Muscle of leg (tissue), 11 donors: ENCODE data around the gene PRG2. TPM values are rescaled to one million over a fixed set of nuclear protein-coding genes. Genes with fewer than 3 reads are reported as not detected.
"Not testable (repeated sequence)": the region's sequence is repeated elsewhere in the genome, so short reads cannot be mapped to it uniquely, and the experiment has no call there.

ENCODE experiments used
- DNase-seq: peaks from one replicate; pipeline ENCODE4 v3.0.0; 2013
- H3K27ac ChIP-seq: one replicate; pipeline ENCODE4 v1.5.1; 2013; ENCODE audit warnings: mild to moderate bottlenecking, low read length, control low read depth
- H3K27me3 ChIP-seq: one replicate; pipeline ENCODE4 v1.6.1; 2013; ENCODE audit warnings: low read length; ENCODE audit not compliant: control insufficient read depth, insufficient read depth
- H3K36me3 ChIP-seq: one replicate; pipeline ENCODE4 v1.6.1; 2013; ENCODE audit warnings: low read length; ENCODE audit not compliant: control insufficient read depth, insufficient read depth
- H3K4me1 ChIP-seq: one replicate; pipeline ENCODE4 v1.6.1; 2013; ENCODE audit warnings: low read length; ENCODE audit not compliant: control insufficient read depth, insufficient read depth
- H3K4me3 ChIP-seq: one replicate; pipeline ENCODE4 v1.5.1; 2013; ENCODE audit warnings: low read length, control low read depth
- H3K9me3 ChIP-seq: replicated peaks from 2 replicates; pipeline ENCODE4 v1.6.1; 2013; ENCODE audit warnings: low read depth, low read length; ENCODE audit not compliant: control insufficient read depth
- WGBS: methylation state at CpG from one replicate; pipeline ENCODE4 v1.1.5; 2013; ENCODE audit warnings: missing lambda C conversion rate; ENCODE audit not compliant: insufficient coverage; 5-methylcytosine and 5-hydroxymethylcytosine counted together
- polyA plus RNA-seq, 8 donors: library from polyadenylated mRNA; unstranded; fragments of 120-200 nt; gene quantifications; one replicate each; pipeline versions ENCODE4 v1.2.1 to v1.2.3, GENCODE V29; 2013; ENCODE audit warnings: inconsistent platforms in 1 of 8, low replicate concordance in 1 of 8; ENCODE audit not compliant: insufficient read length in 8 of 8, insufficient read depth in 1 of 8
- total RNA-seq: library from RNA; stranded (reverse); fragments of 120-200 nt; gene quantifications from one replicate; pipeline ENCODE4 v1.2.4, GENCODE V29; 2013

PRG2 gene
- total and polyA plus RNA-seq, 9 donors, result 0.35 to 3.8 (median 1.0) TPM

- H3K4me1 ChIP-seq, result peaks cover 12% of the 10 kb centered on the region
- H3K9me3 ChIP-seq, result no peaks in the 10 kb centered on the region
- H3K36me3 ChIP-seq, result peaks cover 47% of the 10 kb centered on the region
- WGBS, result 100% methylated on average over 3 of the region's 8 CpGs
- DNase-seq, result no peak
- H3K4me3 ChIP-seq, result no peak overlapping the region
- H3K27me3 ChIP-seq, result no peaks in the 10 kb centered on the region
- H3K27ac ChIP-seq, result no peak overlapping the region
Observed at GRCh38 chr11:57407941-57408475, 17.6 kb upstream of the PRG2 start.

- H3K36me3 ChIP-seq, result peaks cover 47% of the 10 kb centered on the region
- no peaks in the 10 kb centered on the region for H3K27me3 ChIP-seq
- H3K4me1 ChIP-seq, result peaks cover 12% of the 10 kb centered on the region
- H3K27ac ChIP-seq, result peak overlapping the region; percentile 32
- WGBS, result 74% methylated on average over 8 of the region's 9 CpGs
- no peaks in the 10 kb centered on the region for H3K9me3 ChIP-seq
- no peak overlapping the region for H3K4me3 ChIP-seq
- peak; percentile 65 for DNase-seq
Observed at GRCh38 chr11:57407010-57407920, 16.8 kb upstream of the PRG2 start.

GRCh38 chr11:57406337-57406904 is 16.0 kb upstream of the PRG2 start:
- Histone ChIP-seq H3K4me3 (no peak overlapping the region), H3K4me1 (peaks cover 12% of the 10 kb centered on the region), H3K27ac (peak overlapping the region; percentile 32), H3K9me3 (no peaks in the 10 kb centered on the region), H3K27me3 (no peaks in the 10 kb centered on the region), H3K36me3 (peaks cover 47% of the 10 kb centered on the region)
- WGBS, result 86% methylated on average over 1 of the region's 4 CpGs
- DNase-seq, result no peak

- Histone ChIP-seq H3K9me3 (no peaks in the 10 kb centered on the region), H3K4me3 (no peak overlapping the region), H3K27me3 (no peaks in the 10 kb centered on the region), H3K27ac (no peak overlapping the region), H3K36me3 (peaks cover 42% of the 10 kb centered on the region), H3K4me1 (peaks cover 12% of the 10 kb centered on the region)
- WGBS, result 66% methylated on average over 2 of the region's 4 CpGs
- no peak for DNase-seq
Observed at GRCh38 chr11:57405271-57405860, 14.9 kb upstream of the PRG2 start.

- no peaks in the 10 kb centered on the region for H3K9me3 ChIP-seq
- WGBS, result no CpG with 5 or more reads among the region's 2 CpGs
- no peak overlapping the region for H3K4me3 ChIP-seq
- H3K27me3 ChIP-seq, result no peaks in the 10 kb centered on the region
- no peak overlapping the region for H3K27ac ChIP-seq
- H3K4me1 ChIP-seq, result peaks cover 12% of the 10 kb centered on the region
- DNase-seq, result no peak
- H3K36me3 ChIP-seq, result peaks cover 27% of the 10 kb centered on the region
Observed at GRCh38 chr11:57403802-57404147, 13.3 kb upstream of the PRG2 start.

GRCh38 chr11:57403003-57403801 is 12.8 kb upstream of the PRG2 start:
- Histone ChIP-seq H3K4me1 (peaks cover 12% of the 10 kb centered on the region), H3K36me3 (peaks cover 23% of the 10 kb centered on the region)
- not testable (repeated sequence) for DNase-seq, H3K4me3 ChIP-seq, H3K27me3 ChIP-seq, H3K9me3 ChIP-seq, H3K27ac ChIP-seq
- 100% methylated on average over 1 of the region's 6 CpGs for WGBS

- Histone ChIP-seq H3K9me3 (no peaks in the 10 kb centered on the region), H3K4me1 (peaks cover 9% of the 10 kb centered on the region), H3K4me3 (no peak overlapping the region), H3K27ac (no peak overlapping the region), H3K36me3 (peaks cover 15% of the 10 kb centered on the region), H3K27me3 (no peaks in the 10 kb centered on the region)
- no CpG with 5 or more reads among the region's 6 CpGs for WGBS
- DNase-seq, result no peak
Observed at GRCh38 chr11:57402188-57403002, 11.9 kb upstream of the PRG2 start.

GRCh38 chr11:57399972-57400578 is 9.6 kb upstream of the PRG2 start:
- Histone ChIP-seq H3K9me3 (no peaks in the 10 kb centered on the region), H3K4me3 (no peak overlapping the region), H3K36me3 (no peaks in the 10 kb centered on the region), H3K27me3 (no peaks in the 10 kb centered on the region), H3K4me1 (no peaks in the 10 kb centered on the region), H3K27ac (no peak overlapping the region)
- no peak for DNase-seq
- 89% methylated on average over 1 of the region's 4 CpGs for WGBS

- no peak for DNase-seq
- Histone ChIP-seq H3K4me3 (no peak overlapping the region), H3K4me1 (no peaks in the 10 kb centered on the region), H3K9me3 (no peaks in the 10 kb centered on the region), H3K27ac (no peak overlapping the region), H3K27me3 (no peaks in the 10 kb centered on the region), H3K36me3 (no peaks in the 10 kb centered on the region)
- WGBS, result no CpG with 5 or more reads among the region's 5 CpGs
Observed at GRCh38 chr11:57399221-57399620, 8.8 kb upstream of the PRG2 start.
